Panc1 (cell line): ENCODE data around the gene ODAPH. TPM values are rescaled to one million over a fixed set of nuclear protein-coding genes. Genes with fewer than 3 reads are reported as not detected.
"Not testable (repeated sequence)": the region's sequence is repeated elsewhere in the genome, so short reads cannot be mapped to it uniquely, and the experiment has no call there.

Experiments used
- ATAC-seq: fragments of 200-7000 bp; cut with Tn5 transposase; 2 replicates; pipeline ENCODE4 v1.9.1; 2020; ENCODE audit warnings: mild to moderate bottlenecking, moderate library complexity
- BruUV-seq: library from RNA; stranded (reverse); fragments of 400-500 nt; replicated peaks from 2 replicates; lab custom pipeline; 2021; lab: Mats Ljungman, UMichigan
- CTCF ChIA-PET: fragments of 300-600 bp; sonication (Branson Sonifier 250); formaldehyde crosslinking; loops from one replicate; lab custom pipeline; 2022; ENCODE audit warnings: antibody characterized with exemption; lab: Charles Lee
- POLR2A ChIA-PET: fragments of 300-600 bp; sonication (Branson Sonifier 250); formaldehyde crosslinking; loops from one replicate; lab custom pipeline; 2022; ENCODE audit warnings: antibody characterized with exemption; lab: Charles Lee
- DNase-seq: peaks from one replicate; pipeline ENCODE4 v3.0.0-alpha.2; 2010; ENCODE audit warnings: low read depth, low spot score
- H3K27ac ChIP-seq: 2 replicates; pipeline ENCODE4 v1.5.1; 2011; ENCODE audit warnings: mild to moderate bottlenecking, low read length, inconsistent platforms
- H3K27me3 ChIP-seq: fragments of 200-500 bp; sonication (Bioruptor generic); 2 replicates; pipeline ENCODE4 v1.6.0; 2014; ENCODE audit warnings: low read length, inconsistent platforms; ENCODE audit not compliant: control insufficient read depth, insufficient read depth
- H3K36me3 ChIP-seq: fragments of 200-500 bp; sonication (Bioruptor generic); 2 replicates; pipeline ENCODE4 v1.5.1; 2014; ENCODE audit warnings: inconsistent platforms, mild to moderate bottlenecking, low read length, moderate library complexity; ENCODE audit not compliant: control insufficient read depth, insufficient read depth
- H3K4me1 ChIP-seq: 2 replicates; pipeline ENCODE4 v1.5.1; 2011; ENCODE audit warnings: inconsistent platforms, mild to moderate bottlenecking, low read length, moderate library complexity; ENCODE audit not compliant: control insufficient read depth, insufficient read depth
- H3K4me3 ChIP-seq, 2 experiments: 2 replicates each; pipeline ENCODE4 v1.5.1; 2011 to 2012; ENCODE audit warnings: low read depth in 2 of 2, low read length in 2 of 2, mild to moderate bottlenecking in 2 of 2, inconsistent platforms in 1 of 2, moderate library complexity in 1 of 2
- H3K9me3 ChIP-seq: fragments of 200-500 bp; sonication (Bioruptor generic); 2 replicates; pipeline ENCODE4 v1.5.1; 2014; ENCODE audit warnings: low read depth, mild to moderate bottlenecking, inconsistent platforms, low read length, moderate library complexity; ENCODE audit not compliant: control insufficient read depth, insufficient read depth
- CTCF ChIP-seq: fragments of 450-650 bp; IDR thresholded peaks from 2 replicates; pipeline ENCODE4 v1.5.1; 2017; ENCODE audit warnings: mild to moderate bottlenecking
- POLR2AphosphoS5 ChIP-seq: IDR thresholded peaks from 2 replicates; pipeline ENCODE4 v1.6.1; 2012; ENCODE audit warnings: mild to moderate bottlenecking, low read depth, low read length, moderate library complexity
- SIN3A ChIP-seq: IDR thresholded peaks from 2 replicates; pipeline ENCODE4 v1.6.1; 2012; ENCODE audit warnings: low read depth, mild to moderate bottlenecking, low read length, moderate library complexity, borderline replicate concordance; ENCODE audit not compliant: insufficient read depth
- TCF7L2 ChIP-seq: IDR thresholded peaks from 2 replicates; pipeline ENCODE4 v1.6.1; 2011; ENCODE audit warnings: mild to moderate bottlenecking, low read depth, low read length, inconsistent platforms
- in situ Hi-C: cut with HindIII; loops from 2 replicates; pipeline ENCODE4 v1.10.0; 2016; ENCODE audit warnings: low sequenced_read_pairs, low pct_unique_long_range_greater_than_20kb
- intact Hi-C: fragments of 100-400 bp; cut with micrococcal nuclease; formaldehyde crosslinking; loops from one replicate; pipeline ENCODE4 v1.10.0; 2022; ENCODE audit not compliant: unreplicated experiment
- total RNA-seq: library from RNA; stranded (reverse); gene quantifications from one replicate; pipeline ENCODE4 v1.2.1, GENCODE V29; 2021; ENCODE audit not compliant: unreplicated experiment
- TF ChIP-seq, protein P1 (sequence below), 2 experiments: IDR thresholded peaks; 2 replicates each; pipeline ENCODE4 v1.6.1; 2011 to 2012; ENCODE audit warnings: low read depth in 2 of 2, control low read depth in 1 of 2, low read length in 1 of 2, mild to moderate bottlenecking in 1 of 2, moderate library complexity in 1 of 2; ENCODE audit not compliant: insufficient read depth in 1 of 2

ODAPH gene
- total RNA-seq, 1 experiment from 2014 or later, result not detected

- Histone ChIP-seq H3K27me3 (no peaks in the 10 kb centered on the region), H3K4me3 (no peak overlapping the region), H3K4me1 (no peaks in the 10 kb centered on the region), H3K27ac (no peak overlapping the region), H3K9me3 (no peaks in the 10 kb centered on the region), H3K36me3 (no peaks in the 10 kb centered on the region)
- ATAC-seq (no peak), DNase-seq (peak; percentile 30)
- no TSS peak for BruUV-seq
- TF ChIP-seq TCF7L2 (no peak), POLR2AphosphoS5 (no peak), CTCF (no peak)
- TF ChIP-seq, protein P1, sequence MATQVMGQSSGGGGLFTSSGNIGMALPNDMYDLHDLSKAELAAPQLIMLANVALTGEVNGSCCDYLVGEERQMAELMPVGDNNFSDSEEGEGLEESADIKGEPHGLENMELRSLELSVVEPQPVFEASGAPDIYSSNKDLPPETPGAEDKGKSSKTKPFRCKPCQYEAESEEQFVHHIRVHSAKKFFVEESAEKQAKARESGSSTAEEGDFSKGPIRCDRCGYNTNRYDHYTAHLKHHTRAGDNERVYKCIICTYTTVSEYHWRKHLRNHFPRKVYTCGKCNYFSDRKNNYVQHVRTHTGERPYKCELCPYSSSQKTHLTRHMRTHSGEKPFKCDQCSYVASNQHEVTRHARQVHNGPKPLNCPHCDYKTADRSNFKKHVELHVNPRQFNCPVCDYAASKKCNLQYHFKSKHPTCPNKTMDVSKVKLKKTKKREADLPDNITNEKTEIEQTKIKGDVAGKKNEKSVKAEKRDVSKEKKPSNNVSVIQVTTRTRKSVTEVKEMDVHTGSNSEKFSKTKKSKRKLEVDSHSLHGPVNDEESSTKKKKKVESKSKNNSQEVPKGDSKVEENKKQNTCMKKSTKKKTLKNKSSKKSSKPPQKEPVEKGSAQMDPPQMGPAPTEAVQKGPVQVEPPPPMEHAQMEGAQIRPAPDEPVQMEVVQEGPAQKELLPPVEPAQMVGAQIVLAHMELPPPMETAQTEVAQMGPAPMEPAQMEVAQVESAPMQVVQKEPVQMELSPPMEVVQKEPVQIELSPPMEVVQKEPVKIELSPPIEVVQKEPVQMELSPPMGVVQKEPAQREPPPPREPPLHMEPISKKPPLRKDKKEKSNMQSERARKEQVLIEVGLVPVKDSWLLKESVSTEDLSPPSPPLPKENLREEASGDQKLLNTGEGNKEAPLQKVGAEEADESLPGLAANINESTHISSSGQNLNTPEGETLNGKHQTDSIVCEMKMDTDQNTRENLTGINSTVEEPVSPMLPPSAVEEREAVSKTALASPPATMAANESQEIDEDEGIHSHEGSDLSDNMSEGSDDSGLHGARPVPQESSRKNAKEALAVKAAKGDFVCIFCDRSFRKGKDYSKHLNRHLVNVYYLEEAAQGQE (IDR thresholded peaks at IDR 0.05; ENCODE audit: insufficient read depth in 1 of 2, low read depth in 2 of 2, low read length in 1 of 2), result no peak
- in situ Hi-C loops (no loop called here), intact Hi-C loops (no loop called here)
- ChIA-PET POLR2A (no interaction called here), CTCF (no interaction called here)
Observed at GRCh38 chr4:75542824-75543223, 13.0 kb upstream of the ODAPH start.

DNA sequence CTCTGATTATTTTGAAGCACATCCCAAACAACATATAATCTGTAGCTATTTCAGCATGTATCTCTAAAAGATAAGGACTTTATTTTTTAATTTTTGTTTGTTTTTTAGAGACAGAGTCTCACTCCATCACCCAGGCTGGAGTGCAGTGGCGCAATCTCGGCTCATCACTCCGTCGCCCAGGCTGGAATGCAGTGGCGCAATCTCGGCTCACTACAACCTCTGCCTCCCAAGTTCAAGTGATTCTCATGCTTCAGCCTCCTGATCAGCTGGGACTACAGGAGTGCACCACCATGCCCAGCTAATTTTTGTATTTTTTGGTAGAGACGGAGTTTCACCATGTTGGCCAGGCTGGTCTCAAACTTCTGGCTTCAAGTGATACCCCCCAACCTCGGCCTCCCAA is 11.6 kb upstream of the ODAPH start:
- BruUV-seq, DNase-seq, H3K36me3 ChIP-seq, H3K4me1 ChIP-seq, CTCF ChIA-PET, intact Hi-C loops, H3K4me3 ChIP-seq, POLR2A ChIA-PET, H3K27me3 ChIP-seq, in situ Hi-C loops, H3K27ac ChIP-seq, H3K9me3 ChIP-seq, ATAC-seq: not testable (repeated sequence)

DNA sequence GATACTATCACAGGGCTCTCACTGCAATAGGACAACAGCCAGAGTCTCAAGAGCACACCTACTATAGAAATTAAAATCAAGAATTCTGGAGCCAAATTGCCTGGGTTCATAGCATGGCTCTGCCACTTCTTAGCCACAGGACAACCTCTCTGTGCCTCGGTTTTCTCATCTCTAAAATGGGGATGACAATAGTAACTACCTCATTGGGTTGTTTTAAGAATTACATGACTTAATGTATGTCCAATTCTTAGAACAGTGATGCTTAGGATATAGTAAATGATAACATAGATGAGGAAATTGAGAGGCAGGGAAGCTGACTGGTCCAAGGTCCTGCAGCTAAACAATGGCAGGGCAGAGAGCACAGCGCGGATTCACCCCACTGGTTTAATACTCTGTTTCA is 11.0 kb upstream of the ODAPH start:
- in situ Hi-C loops (no loop called here), intact Hi-C loops (no loop called here)
- TF ChIP-seq, protein P1 (IDR thresholded peaks at IDR 0.05; ENCODE audit: insufficient read depth in 1 of 2, low read depth in 2 of 2, low read length in 1 of 2), result no peak
- TF ChIP-seq POLR2AphosphoS5, result no peak
- TF ChIP-seq CTCF, result no peak
- no peak for TF ChIP-seq SIN3A
- no peak for TF ChIP-seq TCF7L2
- Histone ChIP-seq H3K27ac (no peak overlapping the region), H3K36me3 (no peaks in the 10 kb centered on the region), H3K4me1 (no peaks in the 10 kb centered on the region), H3K4me3 (no peak overlapping the region), H3K27me3 (no peaks in the 10 kb centered on the region), H3K9me3 (no peaks in the 10 kb centered on the region)
- DNase-seq, result no peak
- no peak for ATAC-seq
- ChIA-PET CTCF (no interaction called here), POLR2A (no interaction called here)
- no TSS peak for BruUV-seq
